HepG2 (cell line): ENCODE measurements around the gene BMPER. TPM values are rescaled to one million over a fixed set of nuclear protein-coding genes. Genes with fewer than 3 reads are reported as not detected.

Source experiments
- ATAC-seq: fragments of 200-7000 bp; cut with Tn5 transposase; 3 replicates; pipeline ENCODE4 v1.9.1; 2020; ENCODE audit warnings: mild to moderate bottlenecking, moderate library complexity
- BruUV-seq: library from RNA; stranded (reverse); fragments of 400-500 nt; replicated peaks from 2 replicates; lab custom pipeline; 2021; lab: Mats Ljungman, UMichigan
- CTCF ChIA-PET: fragments of 300-600 bp; formaldehyde crosslinking; extraction: SDS; loops from one replicate; lab custom pipeline; 2021; ENCODE audit warnings: low total read pairs, inconsistent platforms, low intra/inter-chr PET ratio; lab: Yijun Ruan, JAX
- POLR2A ChIA-PET: fragments of 350-600 bp; sonication (Branson Sonifier 250); formaldehyde crosslinking; loops from one replicate; lab custom pipeline; 2020; ENCODE audit warnings: antibody characterized with exemption, inconsistent platforms; lab: Yijun Ruan, JAX
- DNase-seq: peaks from one replicate; pipeline ENCODE4 v3.0.0-alpha.2; 2015; ENCODE audit warnings: low spot score
- FAIRE-seq: peaks from 3 replicates; lab custom pipeline; 2011; peaks lifted over from hg19 to GRCh38; lab: Jason Lieb, UNC
- H2AFZ ChIP-seq: one replicate; pipeline ENCODE4 v1.6.1; 2011; ENCODE audit warnings: low read length, inconsistent platforms
- H3K27ac ChIP-seq: fragments of 300-600 bp; 3 replicates; pipeline ENCODE4 v1.8.0; 2011; ENCODE audit warnings: mixed run types, mild to moderate bottlenecking, mixed read lengths, low read length, inconsistent platforms; ENCODE audit not compliant: insufficient read depth; ENCODE audit errors: extremely low read length
- H3K27me3 ChIP-seq, 2 experiments: fragments of 200-600 bp in 1 of 2; 2 replicates in 1 of 2; 3 replicates in 1 of 2; pipeline versions ENCODE4 v1.6.0 to v1.8.0; 2011; ENCODE audit warnings: low read length in 2 of 2, mild to moderate bottlenecking in 2 of 2, moderate library complexity in 2 of 2, inconsistent platforms in 1 of 2; ENCODE audit not compliant: insufficient read depth in 2 of 2, control insufficient read depth in 1 of 2
- H3K36me3 ChIP-seq, 2 experiments: fragments of 200-600 bp in 1 of 2; replicated peaks in 1 of 2; 2 replicates in 1 of 2; 3 replicates in 1 of 2; pipeline versions ENCODE4 v1.5.1 to v1.8.0; 2011; ENCODE audit warnings: low read length in 2 of 2, inconsistent platforms in 1 of 2; ENCODE audit not compliant: insufficient read depth in 2 of 2, control insufficient read depth in 1 of 2
- H3K4me1 ChIP-seq: 2 replicates; pipeline ENCODE4 v1.5.1; 2012; ENCODE audit warnings: low read length, inconsistent platforms; ENCODE audit not compliant: insufficient read depth
- H3K4me2 ChIP-seq: 2 replicates; pipeline ENCODE4 v1.6.0; 2011; ENCODE audit warnings: low read depth, low read length, inconsistent platforms
- H3K4me3 ChIP-seq, 3 experiments: fragments of 200-600 bp in 1 of 3; sonication (generic), shearing (Covaris generic) in 1 of 3; replicated peaks in 1 of 3; 2 replicates each; pipeline ENCODE4 v1.5.1; 2011 to 2016; ENCODE audit warnings: low read length in 3 of 3, inconsistent platforms in 2 of 3, low read depth in 2 of 3, mild to moderate bottlenecking in 2 of 3, control low read depth in 1 of 3, mixed read lengths in 1 of 3; ENCODE audit not compliant: insufficient read depth in 1 of 3
- H3K79me2 ChIP-seq: one replicate; pipeline ENCODE4 v1.6.1; 2011; ENCODE audit warnings: low read length, inconsistent platforms; ENCODE audit not compliant: insufficient read depth
- H3K9ac ChIP-seq: 2 replicates; pipeline ENCODE4 v1.6.0; 2011; ENCODE audit warnings: mild to moderate bottlenecking, low read depth, low read length, inconsistent platforms; ENCODE audit not compliant: insufficient read depth
- H3K9me3 ChIP-seq: 2 replicates; pipeline ENCODE4 v1.5.1; 2012; ENCODE audit warnings: mild to moderate bottlenecking, low read length
- H4K20me1 ChIP-seq: 2 replicates; pipeline ENCODE4 v1.6.0; 2011; ENCODE audit warnings: inconsistent platforms, mild to moderate bottlenecking, low read length, moderate library complexity; ENCODE audit not compliant: insufficient read depth
- GABPA ChIP-seq, 2 experiments: IDR thresholded peaks; 2 replicates each; pipeline ENCODE4 v1.6.1; 2011 to 2016; ENCODE audit warnings: low read depth in 2 of 2, low read length in 1 of 2, missing biosample characterization in 1 of 2, missing genetic modification characterization in 1 of 2
- KAT8 ChIP-seq: IDR thresholded peaks from 2 replicates; pipeline ENCODE4 v1.6.1; 2016; ENCODE audit warnings: missing genetic modification reagents, missing compliant biosample characterization
- KLF6 ChIP-seq: IDR thresholded peaks from 2 replicates; pipeline ENCODE4 v1.8.0; 2016; ENCODE audit warnings: missing biosample characterization, missing genetic modification reagents
- LRRFIP1 ChIP-seq: sonication (generic); formaldehyde crosslinking; conservative IDR thresholded peaks from 2 replicates; pipeline ENCODE4 v1.4.0; 2020; ENCODE audit warnings: missing genetic modification reagents
- PPARG ChIP-seq: conservative IDR thresholded peaks from 2 replicates; pipeline ENCODE4 v1.6.1; 2016; ENCODE audit warnings: missing biosample characterization, missing genetic modification reagents
- U2AF2 ChIP-seq: fragments of 200-400 bp; formaldehyde crosslinking; IDR thresholded peaks from 2 replicates; pipeline ENCODE4 v1.6.1; 2017; ENCODE audit warnings: low read depth, mild to moderate bottlenecking, low read length
- ZBTB42 ChIP-seq: sonication (generic); formaldehyde crosslinking; IDR thresholded peaks from 2 replicates; pipeline ENCODE4 v1.5.0; 2020; ENCODE audit warnings: mild to moderate bottlenecking, missing genetic modification reagents
- ZBTB7B ChIP-seq: sonication (generic); formaldehyde crosslinking; IDR thresholded peaks from 2 replicates; pipeline ENCODE4 v1.4.0; 2020; ENCODE audit warnings: missing genetic modification reagents
- ZNF124 ChIP-seq: sonication (generic); formaldehyde crosslinking; IDR thresholded peaks from 2 replicates; pipeline ENCODE4 v1.4.0; 2020; ENCODE audit warnings: missing genetic modification reagents
- ZNF142 ChIP-seq: sonication (generic); formaldehyde crosslinking; IDR thresholded peaks from 2 replicates; pipeline ENCODE4 v1.4.0; 2020; ENCODE audit warnings: missing genetic modification reagents
- ZNF670 ChIP-seq: sonication (generic); formaldehyde crosslinking; IDR thresholded peaks from 2 replicates; pipeline ENCODE4 v1.8.0; 2022; ENCODE audit warnings: mild to moderate bottlenecking, missing genetic modification reagents, borderline replicate concordance
- ZSCAN31 ChIP-seq: sonication (generic); formaldehyde crosslinking; IDR thresholded peaks from 2 replicates; pipeline ENCODE4 v1.5.0; 2020; ENCODE audit warnings: low read depth, mild to moderate bottlenecking, missing genetic modification reagents
- WGBS: methylation state at CpG from one replicate; pipeline ENCODE4 v1.1.6; 2017; ENCODE audit warnings: low lambda C conversion rate; 5-methylcytosine and 5-hydroxymethylcytosine counted together
- in situ Hi-C: cut with HindIII; loops from 2 replicates; pipeline ENCODE4 v1.10.0; 2017; ENCODE audit warnings: low pct_unique_long_range_greater_than_20kb; ENCODE audit not compliant: extremely low pct_ligation_motif_present
- intact Hi-C: fragments of 100-400 bp; cut with micrococcal nuclease; formaldehyde crosslinking; loops from one replicate; pipeline ENCODE4 v1.10.0; 2022; ENCODE audit not compliant: unreplicated experiment
- polyA plus RNA-seq, 8 experiments: library from polyadenylated mRNA; depleted of rRNA in 3 of 8; stranded (reverse) in 7 of 8; unstranded in 1 of 8; fragments of >200 nt; fragmentation: Illumina TruSeq in 4 of 8; extraction: Trizol in 4 of 8; gene quantifications; 2 replicates each; pipeline versions ENCODE4 v1.2.1 to v1.2.3, GENCODE V29; 2011 to 2016; ENCODE audit warnings: low read depth in 4 of 8, missing spikeins in 1 of 8, mixed read lengths in 1 of 8; ENCODE audit not compliant: insufficient read depth in 1 of 8
- total RNA-seq, 5 experiments: library from RNA; depleted of rRNA; stranded (reverse); fragments of >200 nt; fragmentation: Illumina TruSeq; extraction: Trizol; gene quantifications; 2 replicates each; pipeline ENCODE4 v1.2.3, GENCODE V29; 2016; ENCODE audit warnings: low read depth in 1 of 5

Gene BMPER
- total and polyA plus RNA-seq, 2 of the 13 experiments (the other 11 are each of a cell fraction or from before 2014, with no cell fraction given) = not detected

GRCh38 chr7:34104115-34104514, 198.8 kb downstream of the BMPER start:
- intact Hi-C loops (no loop called here), in situ Hi-C loops (no loop called here)
- BruUV-seq = no TSS peak
- POLR2A ChIA-PET = no interaction called here
- H4K20me1 ChIP-seq = no peaks in the 10 kb centered on the region
- H2AFZ ChIP-seq = no peak overlapping the region
- no peaks in the 10 kb centered on the region for H3K9me3 ChIP-seq
- TF ChIP-seq GABPA (IDR thresholded peaks at IDR 0.05; ENCODE audit: low read depth, low read length) (no peak), GABPA (CRISPR knock-in tag; IDR thresholded peaks at IDR 0.05; ENCODE audit: low read depth) (no peak), U2AF2 (no peak), PPARG (CRISPR knock-in tag) (no peak)
- ATAC-seq = no peak
- no peak for FAIRE-seq
- 8% methylated on average over 6 of the region's 6 CpGs for WGBS
- no peak for DNase-seq
- CTCF ChIA-PET = no interaction called here
- no peak overlapping the region for H3K9ac ChIP-seq
- H3K36me3 ChIP-seq = no peaks in the 10 kb centered on the region
- no peak overlapping the region for H3K4me3 ChIP-seq
- H3K4me1 ChIP-seq = no peaks in the 10 kb centered on the region
- H3K27ac ChIP-seq = no peak overlapping the region
- H3K4me2 ChIP-seq = no peak overlapping the region
- H3K79me2 ChIP-seq = no peaks in the 10 kb centered on the region
- H3K27me3 ChIP-seq = no peaks in the 10 kb centered on the region

- BruUV-seq = no TSS peak
- POLR2A ChIA-PET = no interaction called here
- no peak overlapping the region for H3K4me3 ChIP-seq
- intact Hi-C loops (no loop called here), in situ Hi-C loops (no loop called here)
- H3K36me3 ChIP-seq = no peaks in the 10 kb centered on the region
- H3K27me3 ChIP-seq = no peaks in the 10 kb centered on the region
- no peaks in the 10 kb centered on the region for H4K20me1 ChIP-seq
- DNase-seq (no peak), ATAC-seq (no peak), FAIRE-seq (no peak)
- CTCF ChIA-PET = no interaction called here
- H3K27ac ChIP-seq = no peak overlapping the region
- H3K4me2 ChIP-seq = no peak overlapping the region
- H3K9me3 ChIP-seq = no peaks in the 10 kb centered on the region
- H2AFZ ChIP-seq = no peak overlapping the region
- H3K9ac ChIP-seq = no peak overlapping the region
- 0% methylated on average over 1 of the region's 1 CpG for WGBS
- H3K79me2 ChIP-seq = no peaks in the 10 kb centered on the region
- H3K4me1 ChIP-seq = no peaks in the 10 kb centered on the region
- TF ChIP-seq ZBTB7B (CRISPR knock-in tag) = no peak
- TF ChIP-seq KAT8 (CRISPR knock-in tag) = no peak
- TF ChIP-seq KLF6 (CRISPR knock-in tag) = no peak
- TF ChIP-seq ZBTB42 (CRISPR knock-in tag) = no peak
- TF ChIP-seq ZNF142 (CRISPR knock-in tag) = no peak
- TF ChIP-seq ZNF124 (CRISPR knock-in tag) = no peak
- TF ChIP-seq ZSCAN31 (CRISPR knock-in tag) = no peak
- TF ChIP-seq LRRFIP1 = no peak
- TF ChIP-seq ZNF670 = no peak
- TF ChIP-seq, all 625 proteins: peak for 0
These were observed 199.7 kb downstream of the BMPER start for GRCh38 chr7:34104992-34105391.
